Panc1 (cell line): ENCODE measurements around the gene RIMBP2. TPM values are rescaled to one million over a fixed set of nuclear protein-coding genes. Genes with fewer than 3 reads are reported as not detected.

Experiments used
- ATAC-seq: fragments of 200-7000 bp; cut with Tn5 transposase; 2 replicates; pipeline ENCODE4 v1.9.1; 2020; ENCODE audit warnings: mild to moderate bottlenecking, moderate library complexity
- BruUV-seq: library from RNA; stranded (reverse); fragments of 400-500 nt; replicated peaks from 2 replicates; lab custom pipeline; 2021; lab: Mats Ljungman, UMichigan
- CTCF ChIA-PET: fragments of 300-600 bp; sonication (Branson Sonifier 250); formaldehyde crosslinking; loops from one replicate; lab custom pipeline; 2022; ENCODE audit warnings: antibody characterized with exemption; lab: Charles Lee
- POLR2A ChIA-PET: fragments of 300-600 bp; sonication (Branson Sonifier 250); formaldehyde crosslinking; loops from one replicate; lab custom pipeline; 2022; ENCODE audit warnings: antibody characterized with exemption; lab: Charles Lee
- DNase-seq: peaks from one replicate; pipeline ENCODE4 v3.0.0-alpha.2; 2010; ENCODE audit warnings: low read depth, low spot score
- H3K27ac ChIP-seq: 2 replicates; pipeline ENCODE4 v1.5.1; 2011; ENCODE audit warnings: mild to moderate bottlenecking, low read length, inconsistent platforms
- H3K27me3 ChIP-seq: fragments of 200-500 bp; sonication (Bioruptor generic); 2 replicates; pipeline ENCODE4 v1.6.0; 2014; ENCODE audit warnings: low read length, inconsistent platforms; ENCODE audit not compliant: control insufficient read depth, insufficient read depth
- H3K36me3 ChIP-seq: fragments of 200-500 bp; sonication (Bioruptor generic); 2 replicates; pipeline ENCODE4 v1.5.1; 2014; ENCODE audit warnings: inconsistent platforms, mild to moderate bottlenecking, low read length, moderate library complexity; ENCODE audit not compliant: control insufficient read depth, insufficient read depth
- H3K4me1 ChIP-seq: 2 replicates; pipeline ENCODE4 v1.5.1; 2011; ENCODE audit warnings: inconsistent platforms, mild to moderate bottlenecking, low read length, moderate library complexity; ENCODE audit not compliant: control insufficient read depth, insufficient read depth
- H3K4me3 ChIP-seq, 2 experiments: 2 replicates each; pipeline ENCODE4 v1.5.1; 2011 to 2012; ENCODE audit warnings: low read depth in 2 of 2, low read length in 2 of 2, mild to moderate bottlenecking in 2 of 2, inconsistent platforms in 1 of 2, moderate library complexity in 1 of 2
- H3K9me3 ChIP-seq: fragments of 200-500 bp; sonication (Bioruptor generic); 2 replicates; pipeline ENCODE4 v1.5.1; 2014; ENCODE audit warnings: low read depth, mild to moderate bottlenecking, inconsistent platforms, low read length, moderate library complexity; ENCODE audit not compliant: control insufficient read depth, insufficient read depth
- POLR2AphosphoS5 ChIP-seq: IDR thresholded peaks from 2 replicates; pipeline ENCODE4 v1.6.1; 2012; ENCODE audit warnings: mild to moderate bottlenecking, low read depth, low read length, moderate library complexity
- SIN3A ChIP-seq: IDR thresholded peaks from 2 replicates; pipeline ENCODE4 v1.6.1; 2012; ENCODE audit warnings: low read depth, mild to moderate bottlenecking, low read length, moderate library complexity, borderline replicate concordance; ENCODE audit not compliant: insufficient read depth
- TCF7L2 ChIP-seq: IDR thresholded peaks from 2 replicates; pipeline ENCODE4 v1.6.1; 2011; ENCODE audit warnings: mild to moderate bottlenecking, low read depth, low read length, inconsistent platforms
- in situ Hi-C: cut with HindIII; loops from 2 replicates; pipeline ENCODE4 v1.10.0; 2016; ENCODE audit warnings: low sequenced_read_pairs, low pct_unique_long_range_greater_than_20kb
- intact Hi-C: fragments of 100-400 bp; cut with micrococcal nuclease; formaldehyde crosslinking; loops from one replicate; pipeline ENCODE4 v1.10.0; 2022; ENCODE audit not compliant: unreplicated experiment
- total RNA-seq: library from RNA; stranded (reverse); gene quantifications from one replicate; pipeline ENCODE4 v1.2.1, GENCODE V29; 2021; ENCODE audit not compliant: unreplicated experiment
- TF ChIP-seq, protein P1 (sequence below): fragments of 450-650 bp; IDR thresholded peaks from 2 replicates; pipeline ENCODE4 v1.5.1; 2017; ENCODE audit warnings: mild to moderate bottlenecking
- TF ChIP-seq, protein P2 (sequence below), 2 experiments: IDR thresholded peaks; 2 replicates each; pipeline ENCODE4 v1.6.1; 2011 to 2012; ENCODE audit warnings: low read depth in 2 of 2, control low read depth in 1 of 2, low read length in 1 of 2, mild to moderate bottlenecking in 1 of 2, moderate library complexity in 1 of 2; ENCODE audit not compliant: insufficient read depth in 1 of 2

The RIMBP2 gene
- total RNA-seq, 1 experiment from 2014 or later = not detected

DNA sequence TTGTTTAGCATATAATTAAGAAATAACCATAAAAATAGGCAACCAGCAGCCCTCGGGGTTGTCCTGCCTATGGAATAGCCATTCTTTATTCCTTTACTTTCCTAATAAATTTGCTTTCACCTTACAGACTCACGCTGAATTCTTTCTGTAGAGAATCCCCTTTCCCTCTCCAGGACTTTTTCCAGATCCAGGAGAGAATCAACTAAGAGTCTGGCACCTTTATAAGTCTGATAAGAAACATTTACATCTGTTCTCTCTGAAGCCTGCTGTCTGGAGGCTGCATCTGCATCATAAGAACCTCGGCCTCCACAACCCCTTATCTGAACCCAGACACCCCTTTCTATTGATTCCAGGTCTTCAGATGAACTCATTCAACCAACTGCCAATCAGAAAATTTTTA, 32.3 kb downstream of the RIMBP2 start:
- POLR2A ChIA-PET = interaction anchor here (0.7 kb wide), 1 partner anchor 856 kb away, joined by 13 read pairs; no protein-coding TSS in a partner anchor
- Histone ChIP-seq H3K4me1 (no peaks in the 10 kb centered on the region), H3K9me3 (no peaks in the 10 kb centered on the region), H3K36me3 (no peaks in the 10 kb centered on the region), H3K27me3 (peaks cover 13% of the 10 kb centered on the region), H3K4me3 (no peak overlapping the region), H3K27ac (no peak overlapping the region)
- ATAC-seq (no peak), DNase-seq (no peak)
- TF ChIP-seq, protein P1, sequence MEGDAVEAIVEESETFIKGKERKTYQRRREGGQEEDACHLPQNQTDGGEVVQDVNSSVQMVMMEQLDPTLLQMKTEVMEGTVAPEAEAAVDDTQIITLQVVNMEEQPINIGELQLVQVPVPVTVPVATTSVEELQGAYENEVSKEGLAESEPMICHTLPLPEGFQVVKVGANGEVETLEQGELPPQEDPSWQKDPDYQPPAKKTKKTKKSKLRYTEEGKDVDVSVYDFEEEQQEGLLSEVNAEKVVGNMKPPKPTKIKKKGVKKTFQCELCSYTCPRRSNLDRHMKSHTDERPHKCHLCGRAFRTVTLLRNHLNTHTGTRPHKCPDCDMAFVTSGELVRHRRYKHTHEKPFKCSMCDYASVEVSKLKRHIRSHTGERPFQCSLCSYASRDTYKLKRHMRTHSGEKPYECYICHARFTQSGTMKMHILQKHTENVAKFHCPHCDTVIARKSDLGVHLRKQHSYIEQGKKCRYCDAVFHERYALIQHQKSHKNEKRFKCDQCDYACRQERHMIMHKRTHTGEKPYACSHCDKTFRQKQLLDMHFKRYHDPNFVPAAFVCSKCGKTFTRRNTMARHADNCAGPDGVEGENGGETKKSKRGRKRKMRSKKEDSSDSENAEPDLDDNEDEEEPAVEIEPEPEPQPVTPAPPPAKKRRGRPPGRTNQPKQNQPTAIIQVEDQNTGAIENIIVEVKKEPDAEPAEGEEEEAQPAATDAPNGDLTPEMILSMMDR = no peak
- TF ChIP-seq POLR2AphosphoS5 (no peak), TCF7L2 (no peak), SIN3A (no peak)
- TF ChIP-seq, protein P2, sequence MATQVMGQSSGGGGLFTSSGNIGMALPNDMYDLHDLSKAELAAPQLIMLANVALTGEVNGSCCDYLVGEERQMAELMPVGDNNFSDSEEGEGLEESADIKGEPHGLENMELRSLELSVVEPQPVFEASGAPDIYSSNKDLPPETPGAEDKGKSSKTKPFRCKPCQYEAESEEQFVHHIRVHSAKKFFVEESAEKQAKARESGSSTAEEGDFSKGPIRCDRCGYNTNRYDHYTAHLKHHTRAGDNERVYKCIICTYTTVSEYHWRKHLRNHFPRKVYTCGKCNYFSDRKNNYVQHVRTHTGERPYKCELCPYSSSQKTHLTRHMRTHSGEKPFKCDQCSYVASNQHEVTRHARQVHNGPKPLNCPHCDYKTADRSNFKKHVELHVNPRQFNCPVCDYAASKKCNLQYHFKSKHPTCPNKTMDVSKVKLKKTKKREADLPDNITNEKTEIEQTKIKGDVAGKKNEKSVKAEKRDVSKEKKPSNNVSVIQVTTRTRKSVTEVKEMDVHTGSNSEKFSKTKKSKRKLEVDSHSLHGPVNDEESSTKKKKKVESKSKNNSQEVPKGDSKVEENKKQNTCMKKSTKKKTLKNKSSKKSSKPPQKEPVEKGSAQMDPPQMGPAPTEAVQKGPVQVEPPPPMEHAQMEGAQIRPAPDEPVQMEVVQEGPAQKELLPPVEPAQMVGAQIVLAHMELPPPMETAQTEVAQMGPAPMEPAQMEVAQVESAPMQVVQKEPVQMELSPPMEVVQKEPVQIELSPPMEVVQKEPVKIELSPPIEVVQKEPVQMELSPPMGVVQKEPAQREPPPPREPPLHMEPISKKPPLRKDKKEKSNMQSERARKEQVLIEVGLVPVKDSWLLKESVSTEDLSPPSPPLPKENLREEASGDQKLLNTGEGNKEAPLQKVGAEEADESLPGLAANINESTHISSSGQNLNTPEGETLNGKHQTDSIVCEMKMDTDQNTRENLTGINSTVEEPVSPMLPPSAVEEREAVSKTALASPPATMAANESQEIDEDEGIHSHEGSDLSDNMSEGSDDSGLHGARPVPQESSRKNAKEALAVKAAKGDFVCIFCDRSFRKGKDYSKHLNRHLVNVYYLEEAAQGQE (IDR thresholded peaks at IDR 0.05; ENCODE audit: insufficient read depth in 1 of 2, low read depth in 2 of 2, low read length in 1 of 2) = no peak
- CTCF ChIA-PET = no interaction called here
- BruUV-seq = no TSS peak
- intact Hi-C loops = no loop called here
- in situ Hi-C loops = no loop called here

DNA sequence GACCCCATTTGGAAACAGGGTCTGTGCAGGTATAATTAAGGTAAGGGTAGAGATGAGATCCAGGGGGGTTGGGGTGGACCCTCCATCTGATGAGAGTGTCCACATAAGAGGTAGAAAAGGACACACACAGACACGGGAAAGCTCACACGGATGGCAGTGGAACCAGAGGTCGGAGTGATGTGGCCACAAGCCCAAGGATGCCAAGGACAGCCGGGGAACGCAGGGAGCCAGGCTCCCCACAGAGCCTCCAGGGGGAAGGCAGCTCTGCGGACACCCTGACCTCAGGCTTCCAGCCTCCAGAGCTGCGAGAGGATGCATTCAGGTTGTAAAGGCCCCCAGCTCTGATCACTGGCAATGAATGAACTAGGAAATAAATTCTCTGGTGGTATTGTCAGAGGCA, 33.0 kb downstream of the RIMBP2 start:
- TF ChIP-seq SIN3A = no peak
- no peak for TF ChIP-seq TCF7L2
- TF ChIP-seq, protein P1 = no peak
- TF ChIP-seq POLR2AphosphoS5 = no peak
- TF ChIP-seq, protein P2 (IDR thresholded peaks at IDR 0.05; ENCODE audit: insufficient read depth in 1 of 2, low read depth in 2 of 2, low read length in 1 of 2) = no peak
- no peak overlapping the region for H3K27ac ChIP-seq
- no peaks in the 10 kb centered on the region for H3K36me3 ChIP-seq
- H3K4me3 ChIP-seq = no peak overlapping the region
- no TSS peak for BruUV-seq
- intact Hi-C loops = no loop called here
- peaks cover 13% of the 10 kb centered on the region for H3K27me3 ChIP-seq
- no peaks in the 10 kb centered on the region for H3K9me3 ChIP-seq
- DNase-seq = no peak
- ChIA-PET POLR2A (no interaction called here), CTCF (no interaction called here)
- H3K4me1 ChIP-seq = no peaks in the 10 kb centered on the region
- in situ Hi-C loops = no loop called here
- ATAC-seq = no peak
